B cell (primary cell): Measurements from ENCODE around the gene CDKAL1. TPM values are rescaled to one million over a fixed set of nuclear protein-coding genes. Genes with fewer than 3 reads are reported as not detected.

Source experiments
- ATAC-seq: fragments of 200-7000 bp; cut with Tn5 transposase; one replicate; pipeline ENCODE4 v1.10.0; 2021; ENCODE audit warnings: low read depth, mild to moderate bottlenecking, moderate number of reproducible peaks, moderate library complexity
- CTCF ChIA-PET: fragments of 350-600 bp; sonication (Branson Sonifier 250); formaldehyde crosslinking; loops from one replicate; lab custom pipeline; 2021; ENCODE audit warnings: antibody characterized with exemption, inconsistent platforms; lab: Charles Lee
- POLR2A ChIA-PET: fragments of 350-600 bp; sonication (Branson Sonifier 250); formaldehyde crosslinking; loops from one replicate; lab custom pipeline; 2021; ENCODE audit warnings: antibody characterized with exemption; lab: Charles Lee
- DNase-seq: peaks from one replicate; pipeline ENCODE4 v3.0.0; 2013
- H2AFZ ChIP-seq: 2 replicates; pipeline ENCODE4 v1.6.1; 2012; ENCODE audit warnings: mild to moderate bottlenecking, low read depth, low read length; ENCODE audit not compliant: insufficient read depth, poor library complexity, severe bottlenecking
- H3K27ac ChIP-seq, 2 donors: 1 replicate in 1 of 2; 2 replicates in 1 of 2; pipeline ENCODE4 v1.5.1; 2012 to 2013; ENCODE audit warnings: low read length in 2 of 2, mild to moderate bottlenecking in 2 of 2, moderate library complexity in 1 of 2
- H3K27me3 ChIP-seq, 4 experiments: fragments of 200-600 bp in 1 of 4; sonication (generic) in 1 of 4; replicated peaks in 1 of 4; 1 replicate in 2 of 4; 2 replicates in 2 of 4; pipeline versions ENCODE4 v1.6.1 to v1.7.0; 2013 to 2016; ENCODE audit warnings: low read length in 3 of 4, mild to moderate bottlenecking in 2 of 4, mixed read lengths in 1 of 4, moderate library complexity in 1 of 4; ENCODE audit not compliant: insufficient read depth in 4 of 4, control insufficient read depth in 3 of 4; ENCODE audit errors: control extremely low read depth in 1 of 4
- H3K36me3 ChIP-seq, 2 experiments: replicated peaks in 1 of 2; 1 replicate in 1 of 2; 2 replicates in 1 of 2; pipeline versions ENCODE4 v1.6.1 to v1.7.1; 2013; ENCODE audit warnings: low read length in 1 of 2; ENCODE audit not compliant: insufficient read depth in 2 of 2, control insufficient read depth in 1 of 2; ENCODE audit errors: control extremely low read depth in 1 of 2, extremely low read depth in 1 of 2
- H3K4me1 ChIP-seq, 2 donors: fragments of 200-600 bp in 1 of 2; sonication (generic) in 1 of 2; 1 replicate in 1 of 2; 2 replicates in 1 of 2; pipeline versions ENCODE4 v1.5.1 to v1.6.1; 2013 to 2017; ENCODE audit warnings: low read length in 2 of 2; ENCODE audit not compliant: control insufficient read depth in 2 of 2, insufficient read depth in 2 of 2
- H3K4me2 ChIP-seq: replicated peaks from 2 replicates; pipeline ENCODE3; 2012; ENCODE audit warnings: mild to moderate bottlenecking, low read depth, low read length; ENCODE audit not compliant: poor library complexity, severe bottlenecking
- H3K4me3 ChIP-seq, 5 experiments: fragments of 200-600 bp in 1 of 5; sonication (generic) in 1 of 5; 1 replicate in 3 of 5; 2 replicates in 2 of 5; pipeline versions ENCODE4 v1.5.1 to v1.7.0; 2011 to 2016; ENCODE audit warnings: low read length in 4 of 5, mild to moderate bottlenecking in 4 of 5, low read depth in 2 of 5, control low read depth in 1 of 5, moderate library complexity in 1 of 5; ENCODE audit not compliant: insufficient read depth in 1 of 5; ENCODE audit errors: control extremely low read depth in 1 of 5, extremely low read depth in 1 of 5
- H3K79me2 ChIP-seq: fragments of 200-600 bp; sonication (generic); one replicate; pipeline ENCODE4 v1.6.0; 2016; ENCODE audit warnings: low read length; ENCODE audit not compliant: control insufficient read depth, insufficient read depth
- H3K9ac ChIP-seq: fragments of 200-600 bp; sonication (generic); 2 replicates; pipeline ENCODE4 v1.6.1; 2017; ENCODE audit warnings: mild to moderate bottlenecking, low read length, moderate library complexity
- H3K9me3 ChIP-seq, 3 donors: one replicate each; pipeline versions ENCODE4 v1.6.1 to v1.7.1; 2013; ENCODE audit warnings: low read length in 2 of 3; ENCODE audit not compliant: control insufficient read depth in 2 of 3, insufficient read depth in 1 of 3; ENCODE audit errors: control extremely low read depth in 1 of 3
- H4K20me1 ChIP-seq: 2 replicates; pipeline ENCODE4 v1.6.0; 2012; ENCODE audit warnings: mild to moderate bottlenecking, low read length; ENCODE audit not compliant: insufficient read depth, control insufficient read depth, poor library complexity, severe bottlenecking
- H3K27ac Mint-ChIP-seq: one replicate; pipeline ENCODE4 v1.8.0; 2021; ENCODE audit warnings: mixed read lengths
- H3K27me3 Mint-ChIP-seq: one replicate; pipeline ENCODE4 v1.8.0; 2021; ENCODE audit warnings: mixed read lengths
- H3K4me1 Mint-ChIP-seq: one replicate; pipeline ENCODE4 v1.8.0; 2021; ENCODE audit warnings: mixed read lengths
- H3K4me3 Mint-ChIP-seq: one replicate; pipeline ENCODE4 v1.8.0; 2021; ENCODE audit warnings: mixed read lengths
- H3K9me3 Mint-ChIP-seq: one replicate; pipeline ENCODE4 v1.8.0; 2022; ENCODE audit warnings: mixed read lengths; ENCODE audit not compliant: insufficient read depth
- CTCF ChIP-seq: fragments of 200-600 bp; IDR thresholded peaks from one replicate; pipeline ENCODE4 v1.8.0; 2022; ENCODE audit warnings: antibody characterized with exemption, mild to moderate bottlenecking
- EZH2 ChIP-seq: IDR thresholded peaks from 2 replicates; pipeline ENCODE4 v1.6.1; 2012; ENCODE audit warnings: borderline replicate concordance, low read depth, mild to moderate bottlenecking, moderate library complexity, low read length; ENCODE audit not compliant: insufficient read depth, poor library complexity, severe bottlenecking
- WGBS: methylation state at CpG from one replicate; pipeline ENCODE4 v1.1.5; 2013; ENCODE audit warnings: missing lambda C conversion rate; ENCODE audit not compliant: insufficient coverage; 5-methylcytosine and 5-hydroxymethylcytosine counted together
- intact Hi-C: fragments of 100-400 bp; cut with micrococcal nuclease; formaldehyde crosslinking; loops from one replicate; pipeline ENCODE4 v1.10.0; 2022
- polyA plus RNA-seq: library from polyadenylated mRNA; depleted of rRNA; stranded (reverse); fragments of >200 nt; gene quantifications from 2 replicates; pipeline ENCODE4 v1.2.3, GENCODE V29; 2012
- total RNA-seq, 2 donors: library from RNA; stranded (reverse); fragments of 120-200 nt in 1 of 2; gene quantifications; 1 replicate in 1 of 2; 2 replicates in 1 of 2; pipeline versions ENCODE4 v1.2.3 to v1.2.4, GENCODE V29; 2013 to 2022

The CDKAL1 gene
- total and polyA plus RNA-seq, 2 donors (not counting 1 experiment from before 2014, with no cell fraction given), result 6.1 to 33.3 TPM

DNA sequence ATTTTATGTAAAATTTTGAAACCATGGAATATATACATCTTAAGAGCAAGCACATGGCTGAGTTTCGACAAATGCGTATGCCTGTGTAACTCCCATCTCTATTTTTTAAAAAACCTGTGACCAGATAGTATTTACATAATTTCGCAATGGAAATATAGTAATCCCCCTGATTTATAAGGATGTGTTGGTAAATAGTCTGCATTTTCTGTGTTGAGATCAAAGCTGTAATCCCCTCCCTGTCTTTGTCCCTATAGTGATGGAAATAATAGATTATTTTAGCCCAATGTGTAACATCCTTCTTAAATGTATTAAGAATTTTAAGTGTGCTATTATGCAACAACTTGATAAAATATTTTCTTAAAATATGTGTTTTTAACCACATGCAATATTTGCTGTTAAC, 267.3 kb downstream of the CDKAL1 start:
- Histone ChIP-seq H3K79me2 (no peaks in the 10 kb centered on the region), H2AFZ (no peak overlapping the region), H3K4me2 (no peak overlapping the region), H3K27ac (no peak overlapping the region), H4K20me1 (no peaks in the 10 kb centered on the region), H3K36me3 (no peaks in the 10 kb centered on the region), H3K9ac (no peak overlapping the region), H3K4me1 (no peaks in the 10 kb centered on the region), H3K4me3 (no peak overlapping the region), H3K27me3 (no peaks in the 10 kb centered on the region), H3K9me3 (peaks cover 0 to 7% (median 3%) of the 10 kb centered on the region in 3 donors)
- no peak for DNase-seq
- Mint-ChIP-seq H3K9me3 (peaks cover 12% of the 10 kb centered on the region), H3K27me3 (no peaks in the 10 kb centered on the region), H3K4me3 (no peak overlapping the region), H3K4me1 (no peaks in the 10 kb centered on the region), H3K27ac (no peak overlapping the region)
- intact Hi-C loops, result no loop called here
- WGBS, result no CpG with 5 or more reads among the region's 3 CpGs
- POLR2A ChIA-PET, result no interaction called here
- ATAC-seq, result no peak
- TF ChIP-seq CTCF, result no peak
- no peak for TF ChIP-seq EZH2
- CTCF ChIA-PET, result no interaction called here

- POLR2A ChIA-PET, result no interaction called here
These were observed 268.3 kb downstream of the CDKAL1 start for GRCh38 chr6:20802596-20802995.

More at GRCh38 chr6:20802596-20802995, 268.3 kb downstream of the CDKAL1 start:
- Mint-ChIP-seq H3K4me1 (no peaks in the 10 kb centered on the region), H3K27ac (no peak overlapping the region), H3K27me3 (no peaks in the 10 kb centered on the region), H3K4me3 (no peak overlapping the region), H3K9me3 (peaks cover 10% of the 10 kb centered on the region)
- peaks cover 0 to 11% (median 7%) of the 10 kb centered on the region in 3 donors for H3K9me3 ChIP-seq
- ATAC-seq, result no peak
- intact Hi-C loops, result no loop called here
- no peak for DNase-seq
- CTCF ChIA-PET, result no interaction called here
- H3K36me3 ChIP-seq, result no peaks in the 10 kb centered on the region
- no peak for TF ChIP-seq EZH2
- TF ChIP-seq CTCF, result no peak
- WGBS, result 57% methylated on average over 1 of the region's 1 CpG
- H3K4me3 ChIP-seq, result no peak overlapping the region
- H4K20me1 ChIP-seq, result no peaks in the 10 kb centered on the region
- H3K27ac ChIP-seq, result no peak overlapping the region
- no peaks in the 10 kb centered on the region for H3K79me2 ChIP-seq
- no peak overlapping the region for H3K4me2 ChIP-seq
- H3K9ac ChIP-seq, result no peak overlapping the region
- H2AFZ ChIP-seq, result no peak overlapping the region
- H3K27me3 ChIP-seq, result no peaks in the 10 kb centered on the region
- H3K4me1 ChIP-seq, result no peaks in the 10 kb centered on the region
